ENCODE data around the gene DPP6. TPM values are rescaled to one million over a fixed set of nuclear protein-coding genes. Genes with fewer than 3 reads are reported as not detected.

Gene DPP6
- total and polyA plus RNA-seq, 2 experiments from 2014 or later = not detected

GRCh38 chr7:154198481-154198880 lies 146.3 kb downstream of the DPP6 start:
- H3K9me2 ChIP-seq (ENCODE audit: insufficient read depth) = no peaks in the 10 kb centered on the region
- H3K27ac ChIP-seq (ENCODE audit: low read depth) = no peak overlapping the region
- no peaks in the 10 kb centered on the region for H3K27me3 ChIP-seq (ENCODE audit: insufficient read depth)
- H3K79me2 ChIP-seq (replicated peaks; ENCODE audit: insufficient read depth) = no peaks in the 10 kb centered on the region
- peaks cover 6% of the 10 kb centered on the region for H3K27me3 Mint-ChIP-seq (ENCODE audit: insufficient read depth, low read depth, poor library complexity)
- H2AFZ ChIP-seq = no peak overlapping the region
- H3K27ac Mint-ChIP-seq = no peak overlapping the region
- no peaks in the 10 kb centered on the region for H3F3A ChIP-seq (replicated peaks; ENCODE audit: low read depth)
- peaks cover 33% of the 10 kb centered on the region for H3K4me1 Mint-ChIP-seq
- ATAC-seq (peak; percentile 41), DNase-seq (ENCODE audit: low spot score) (no peak)
- no peaks in the 10 kb centered on the region for H3K9me3 Mint-ChIP-seq
- no peak overlapping the region for H3K4me3 ChIP-seq
- no peaks in the 10 kb centered on the region for H3K36me3 ChIP-seq (ENCODE audit: insufficient read depth)
- H3K4me3 Mint-ChIP-seq = no peak overlapping the region
- no peak overlapping the region for H3K4me2 ChIP-seq
- no peaks in the 10 kb centered on the region for H4K20me1 ChIP-seq (replicated peaks; ENCODE audit: insufficient read depth)
- no peak for TF ChIP-seq POLR2AphosphoS5 (IDR thresholded peaks at IDR 0.05; ENCODE audit: low read depth)
- TF ChIP-seq JUNB (IDR thresholded peaks at IDR 0.05; ENCODE audit: unreplicated experiment) = no peak
- TF ChIP-seq EZH2 (IDR thresholded peaks at IDR 0.05; ENCODE audit: low read depth, unreplicated experiment) = no peak
- TF ChIP-seq ZNF331 (CRISPR knock-in tag; IDR thresholded peaks at IDR 0.05; ENCODE audit: low read depth) = no peak
- TF ChIP-seq, protein P1, sequence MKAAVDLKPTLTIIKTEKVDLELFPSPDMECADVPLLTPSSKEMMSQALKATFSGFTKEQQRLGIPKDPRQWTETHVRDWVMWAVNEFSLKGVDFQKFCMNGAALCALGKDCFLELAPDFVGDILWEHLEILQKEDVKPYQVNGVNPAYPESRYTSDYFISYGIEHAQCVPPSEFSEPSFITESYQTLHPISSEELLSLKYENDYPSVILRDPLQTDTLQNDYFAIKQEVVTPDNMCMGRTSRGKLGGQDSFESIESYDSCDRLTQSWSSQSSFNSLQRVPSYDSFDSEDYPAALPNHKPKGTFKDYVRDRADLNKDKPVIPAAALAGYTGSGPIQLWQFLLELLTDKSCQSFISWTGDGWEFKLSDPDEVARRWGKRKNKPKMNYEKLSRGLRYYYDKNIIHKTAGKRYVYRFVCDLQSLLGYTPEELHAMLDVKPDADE (IDR thresholded peaks at IDR 0.05) = no peak
- TF ChIP-seq STAT1 (IDR thresholded peaks at IDR 0.05; ENCODE audit: unreplicated experiment) = no peak
- TF ChIP-seq NANOG (IDR thresholded peaks at IDR 0.05; ENCODE audit: borderline replicate concordance) = no peak
- no peaks in the 10 kb centered on the region for H3K36me3 Mint-ChIP-seq (ENCODE audit: low read depth)
- no peaks in the 10 kb centered on the region for H3K4me1 ChIP-seq (ENCODE audit: insufficient read depth)

DNA sequence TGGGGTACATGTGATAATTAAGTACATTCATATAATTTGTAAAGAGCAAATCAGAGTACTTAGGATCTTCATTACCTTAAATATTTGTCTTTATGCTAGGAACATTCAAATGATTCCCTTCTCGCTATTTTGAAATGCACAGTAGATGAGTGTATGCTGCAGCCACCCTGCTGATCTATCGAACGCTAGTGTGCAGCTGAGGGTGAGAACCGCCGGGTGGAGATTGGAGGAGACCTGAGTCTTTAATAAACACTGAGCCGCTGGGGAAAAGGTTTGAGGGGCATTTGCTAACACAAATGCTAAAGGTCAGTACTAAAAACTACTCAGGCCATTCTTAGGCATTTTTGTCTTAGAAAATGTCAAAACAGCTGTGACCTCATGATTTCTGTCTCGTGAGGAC lies 148.0 kb downstream of the DPP6 start:
- ATAC-seq = no peak
- no peaks in the 10 kb centered on the region for H3K9me3 Mint-ChIP-seq
- TF ChIP-seq JUNB (IDR thresholded peaks at IDR 0.05; ENCODE audit: unreplicated experiment) (no peak), NANOG (IDR thresholded peaks at IDR 0.05; ENCODE audit: borderline replicate concordance) (no peak), EZH2 (IDR thresholded peaks at IDR 0.05; ENCODE audit: low read depth, unreplicated experiment) (no peak), ZNF462 (CRISPR knock-in tag; IDR thresholded peaks at IDR 0.05) (no peak), CREB1 (CRISPR knock-in tag; IDR thresholded peaks at IDR 0.05; ENCODE audit: low read depth) (no peak), CTCF (conservative IDR thresholded peaks at IDR 0.05; ENCODE audit: low read depth in 2 of 2) (no peak)

More for the DNA sequence above, 148.0 kb downstream of the DPP6 start:
- Histone ChIP-seq H3K4me1 (ENCODE audit: insufficient read depth) (no peaks in the 10 kb centered on the region), H3K4me2 (no peak overlapping the region), H3K9me2 (ENCODE audit: insufficient read depth) (no peaks in the 10 kb centered on the region), H3K27me3 (ENCODE audit: insufficient read depth) (no peaks in the 10 kb centered on the region), H3K27ac (ENCODE audit: low read depth) (no peak overlapping the region), H4K20me1 (replicated peaks; ENCODE audit: insufficient read depth) (no peaks in the 10 kb centered on the region), H3K79me2 (replicated peaks; ENCODE audit: insufficient read depth) (no peaks in the 10 kb centered on the region), H2AFZ (no peak overlapping the region), H3F3A (replicated peaks; ENCODE audit: low read depth) (no peaks in the 10 kb centered on the region), H3K36me3 (ENCODE audit: insufficient read depth) (0 out of 2 replicates have a peak, but pooled peaks cover 5% of the 10 kb centered on the region), H3K4me3 (no peak overlapping the region)
- no peak for DNase-seq (ENCODE audit: low spot score)
- no peak overlapping the region for H3K4me3 Mint-ChIP-seq
- H3K27me3 Mint-ChIP-seq (ENCODE audit: insufficient read depth, low read depth, poor library complexity) = peaks cover 6% of the 10 kb centered on the region
- no peak overlapping the region for H3K27ac Mint-ChIP-seq
- no peaks in the 10 kb centered on the region for H3K36me3 Mint-ChIP-seq (ENCODE audit: low read depth)
- H3K4me1 Mint-ChIP-seq = peaks cover 32% of the 10 kb centered on the region
